Fibroblast of skin of left quadriceps (primary cell): Measurements from ENCODE around the gene UGT1A9.
"Not testable (repeated sequence)": the region's sequence is repeated elsewhere in the genome, so short reads cannot be mapped to it uniquely, and the experiment has no call there.

Experiments used
- DNase-seq, 2 experiments: peaks; one replicate each; pipeline ENCODE4 v3.0.0-alpha.2; 2013; ENCODE audit warnings: low read depth in 2 of 2

The UGT1A9 gene

GRCh38 chr2:233680361-233681045 lies 8.8 kb downstream of the UGT1A9 start:
- no peak for DNase-seq

GRCh38 chr2:233681521-233682099 lies 9.9 kb downstream of the UGT1A9 start, which contains the start of gene UGT1A7:
Gene UGT1A7 (plus strand): TSS chr2:233681901. CDS start chr2:233681938, 37 bp downstream.
- DNase-seq, result no peak

GRCh38 chr2:233684640-233685039 lies 12.9 kb downstream of the UGT1A9 start:
- no peak for DNase-seq

DNA sequence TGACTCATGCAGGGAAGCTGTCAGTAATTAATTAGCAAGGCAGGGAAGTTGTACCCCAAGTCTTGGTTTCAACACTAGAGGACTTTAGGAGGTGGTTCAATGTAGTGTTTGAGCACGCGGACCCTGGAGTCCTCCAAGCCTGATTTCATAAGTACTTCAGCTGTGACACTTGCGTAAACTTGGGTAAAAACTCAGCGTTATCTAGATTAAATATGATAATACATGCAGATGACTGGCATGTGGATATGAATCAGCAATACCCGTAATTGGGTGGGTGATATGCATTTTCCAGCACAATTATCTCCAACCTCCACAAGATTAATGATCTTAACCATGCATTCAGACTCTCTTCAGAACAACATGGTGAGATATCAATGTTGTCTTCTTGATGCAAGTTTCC lies 15.2 kb downstream of the UGT1A9 start:
- no peak for DNase-seq

DNA sequence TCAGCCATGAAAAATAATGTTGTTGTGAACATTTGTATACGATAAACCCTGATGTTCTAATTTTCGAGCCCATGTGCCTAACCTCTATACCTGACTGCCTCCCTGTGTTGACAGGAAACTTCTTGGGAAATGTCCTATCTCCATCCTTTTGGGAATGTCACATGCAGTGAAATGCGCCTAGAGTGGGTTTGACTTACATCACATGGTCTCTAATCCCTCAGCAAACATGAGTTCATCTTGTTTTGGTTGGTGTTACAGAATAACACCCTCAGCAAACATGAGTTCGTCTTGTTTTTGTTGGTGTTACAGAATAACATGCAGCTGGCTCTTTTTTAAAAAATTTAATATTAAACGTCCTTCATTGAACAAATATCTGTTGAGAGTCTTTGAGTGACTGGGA lies 16.6 kb downstream of the UGT1A9 start:
- no peak for DNase-seq

DNA sequence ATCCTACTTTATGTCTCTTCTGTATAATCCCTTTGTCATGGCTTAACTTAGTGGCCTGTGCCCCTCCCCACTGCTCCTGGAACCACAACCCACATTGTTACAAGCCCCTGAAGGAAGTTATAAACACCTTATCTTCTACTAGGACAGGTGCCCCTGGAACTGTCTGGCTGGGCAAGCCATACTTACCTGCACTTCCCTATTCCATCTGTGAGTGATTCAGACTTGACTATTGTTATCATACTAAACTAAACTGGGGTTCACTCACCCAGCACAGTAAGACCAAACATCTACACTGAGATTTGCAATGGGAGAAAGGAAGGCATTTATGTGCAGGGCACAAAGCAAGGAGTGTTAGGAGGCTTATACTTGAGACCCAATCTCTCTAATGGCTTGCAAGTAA lies 17.3 kb downstream of the UGT1A9 start:
- no peak for DNase-seq

- DNase-seq, result no peak
These were observed 17.8 kb downstream of the UGT1A9 start for GRCh38 chr2:233689501-233689900.

GRCh38 chr2:233690444-233690843 lies 18.7 kb downstream of the UGT1A9 start:
- DNase-seq, result no peak

- DNase-seq, result no peak
These were observed 20.0 kb downstream of the UGT1A9 start for GRCh38 chr2:233691443-233692433.

DNA sequence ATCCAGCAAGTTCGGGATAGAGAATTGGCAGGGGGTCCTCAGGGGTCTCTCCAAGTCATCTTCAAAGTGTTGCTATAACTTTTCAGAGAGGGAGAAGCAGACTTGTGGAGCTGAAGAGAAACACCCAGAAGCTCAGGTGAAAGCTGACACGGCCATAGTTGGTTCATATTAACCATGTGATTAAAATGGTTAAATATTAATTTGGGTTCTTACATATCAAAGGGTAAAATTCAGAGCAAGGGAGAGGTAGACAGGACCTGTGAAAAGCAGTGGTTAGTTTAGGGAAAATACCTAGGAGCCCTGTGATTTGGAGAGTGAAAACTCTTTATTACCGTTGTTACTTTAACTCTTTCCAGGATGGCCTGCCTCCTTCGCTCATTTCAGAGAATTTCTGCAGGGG lies 20.9 kb downstream of the UGT1A9 start, which contains the start of gene UGT1A6:
Gene UGT1A6 (plus strand): TSS at position 243 of the 400 bp plus-strand sequence. CDS start 115 bp downstream, at position 358.
- DNase-seq, result no peak

DNA sequence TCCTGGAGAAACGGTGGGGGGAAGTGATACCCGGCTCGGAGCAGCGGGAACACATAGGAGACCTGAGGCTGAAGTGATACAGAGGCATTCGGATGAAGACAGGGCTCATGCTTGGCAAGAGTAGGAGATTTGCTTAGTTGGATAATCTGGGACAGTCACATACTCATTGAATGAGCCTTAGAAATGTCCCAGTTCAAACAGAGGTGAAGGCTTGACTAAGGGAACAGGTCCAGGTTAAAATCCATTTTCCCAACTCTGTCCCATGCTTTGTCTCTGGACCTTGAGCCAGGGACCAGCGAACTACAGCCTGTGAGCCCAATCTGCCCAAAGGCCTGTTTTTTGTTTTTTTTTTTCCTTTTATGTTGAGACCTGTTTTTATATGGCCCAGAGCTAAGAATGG lies 22.3 kb downstream of the UGT1A9 start:
- no peak for DNase-seq

DNA sequence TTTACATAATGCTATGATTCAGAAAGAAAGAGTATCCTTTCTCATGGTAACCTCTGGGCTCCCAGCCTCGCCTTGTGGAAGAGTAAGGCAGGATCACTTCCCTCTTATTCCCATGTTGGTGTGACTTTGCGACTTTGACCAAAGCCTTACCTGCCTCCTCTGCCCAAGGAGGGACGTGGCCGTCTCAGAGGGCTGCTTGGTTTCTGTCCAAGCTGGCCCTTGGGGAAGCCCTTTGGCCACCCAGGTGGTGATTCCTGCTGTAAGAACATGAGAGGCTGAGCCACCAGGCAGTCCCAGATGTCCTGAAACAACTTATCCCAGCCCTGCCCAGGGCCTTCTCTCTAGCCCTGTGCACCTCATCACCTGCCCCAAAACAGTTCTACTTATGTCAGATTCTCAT lies 27.0 kb downstream of the UGT1A9 start:
- DNase-seq, result no peak

DNA sequence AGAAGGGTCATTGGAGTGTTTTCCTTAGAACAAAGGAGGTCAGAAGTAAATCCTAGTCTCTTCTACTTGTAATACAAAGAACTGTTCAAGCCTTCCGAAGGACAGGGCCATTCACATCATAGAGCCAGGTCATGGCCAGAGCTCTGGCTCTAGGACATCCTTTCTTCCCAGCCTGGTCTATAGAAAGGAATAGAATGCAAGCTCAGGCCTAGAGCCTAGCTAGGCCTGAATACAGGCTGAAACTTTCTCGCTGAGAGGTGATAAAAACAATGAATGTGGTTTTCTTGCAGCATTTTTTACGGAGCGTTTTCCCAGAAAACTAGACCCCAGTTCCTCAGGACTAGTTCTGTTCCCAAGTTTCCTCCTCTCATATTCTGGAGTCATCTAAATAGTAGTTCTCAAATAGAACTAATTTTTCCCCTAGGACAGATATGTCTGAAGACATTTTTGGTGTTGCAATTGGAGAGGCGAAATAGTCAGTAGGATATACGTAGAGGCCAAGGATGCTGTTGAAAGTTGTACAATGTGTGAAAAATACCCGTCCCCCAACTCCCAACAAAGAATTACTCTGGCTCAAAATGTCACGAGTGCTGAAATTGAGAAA lies 27.8 kb downstream of the UGT1A9 start:
- no peak for DNase-seq

GRCh38 chr2:233700028-233700635 lies 28.4 kb downstream of the UGT1A9 start:
- DNase-seq, result no peak

- not testable (repeated sequence) for DNase-seq
These were observed 29.1 kb downstream of the UGT1A9 start for GRCh38 chr2:233700842-233701241.

- DNase-seq, result no peak
These were observed 30.5 kb downstream of the UGT1A9 start for GRCh38 chr2:233702238-233702637.

GRCh38 chr2:233705911-233706506 lies 34.3 kb downstream of the UGT1A9 start:
- no peak for DNase-seq

DNA sequence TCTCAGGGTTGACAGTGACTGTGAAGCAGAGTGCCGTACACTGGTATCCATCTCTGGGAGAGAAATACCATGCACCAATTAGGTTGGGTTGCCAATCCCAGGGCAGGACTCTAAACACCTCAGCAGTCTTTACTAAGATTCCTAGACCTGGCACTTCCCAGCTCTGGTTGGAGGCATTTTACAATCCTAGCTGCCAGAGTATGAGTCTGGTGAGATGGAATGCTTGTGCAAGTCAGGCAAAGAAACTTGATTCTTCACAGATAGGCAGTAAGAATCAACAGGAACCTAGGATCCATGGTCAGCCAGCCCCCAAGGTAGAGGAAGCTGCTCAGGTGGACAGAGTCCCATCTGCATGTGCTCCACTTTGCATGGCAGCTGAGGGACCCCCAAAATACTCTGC lies 35.0 kb downstream of the UGT1A9 start:
- DNase-seq, result no peak

- DNase-seq, result no peak
These were observed 36.4 kb downstream of the UGT1A9 start for GRCh38 chr2:233707940-233708644.

- DNase-seq, result no peak
These were observed 37.2 kb downstream of the UGT1A9 start for GRCh38 chr2:233708942-233709341.
